Pancreas (tissue), 10 donors: Measurements from ENCODE around the gene LIN52. TPM values are rescaled to one million over a fixed set of nuclear protein-coding genes. Genes with fewer than 3 reads are reported as not detected.

Experiments used
- ATAC-seq, 4 donors: fragments of 200-7000 bp; cut with Tn5 transposase; one replicate each; pipeline versions ENCODE4 v1.8.0 to v1.9.1; 2020; ENCODE audit warnings: mild to moderate bottlenecking in 4 of 4, moderate library complexity in 4 of 4
- DNase-seq, 6 donors: peaks; one replicate each; pipeline ENCODE4 v3.0.0-alpha.2; 2020
- FAIRE-seq: peaks from 2 replicates; lab custom pipeline; 2012; peaks lifted over from hg19 to GRCh38; lab: Jason Lieb, UNC
- H3K27ac ChIP-seq, 4 donors: fragments of 200-600 bp; sonication (generic); 1 replicate in 3 of 4; 2 replicates in 1 of 4; pipeline versions ENCODE4 v1.5.0 to v1.8.0; 2020
- H3K27me3 ChIP-seq, 4 donors: fragments of 200-600 bp; one replicate each; pipeline ENCODE4 v1.8.0; 2021
- H3K36me3 ChIP-seq, 3 donors: fragments of 200-600 bp; sonication (generic) in 1 of 3; one replicate each; pipeline versions ENCODE4 v1.5.0 to v1.8.0; 2020 to 2021
- H3K4me1 ChIP-seq, 3 donors: fragments of 200-600 bp; one replicate each; pipeline ENCODE4 v1.8.0; 2021
- H3K4me3 ChIP-seq, 4 donors: fragments of 200-600 bp; sonication (generic) in 2 of 4; one replicate each; pipeline versions ENCODE4 v1.5.0 to v1.8.0; 2020 to 2021
- H3K9me3 ChIP-seq, 4 donors: fragments of 200-600 bp; one replicate each; pipeline ENCODE4 v1.8.0; 2021
- CTCF ChIP-seq, 4 donors: fragments of 200-600 bp; sonication (generic) in 3 of 4; IDR thresholded peaks; one replicate each; pipeline versions ENCODE4 v1.5.0 to v1.8.0; 2021; ENCODE audit warnings: antibody characterized with exemption in 4 of 4
- WGBS, 2 donors: extraction: QIAGEN DNeasy Blood & Tissue Kit; methylation state at CpG; one replicate each; pipeline ENCODE4 v1.1.7; 2013; 5-methylcytosine and 5-hydroxymethylcytosine counted together
- intact Hi-C, 3 donors: fragments of 100-400 bp; cut with DNase I; formaldehyde crosslinking; loops; one replicate each; pipeline versions ENCODE4 v1.11.1 to v1.14.2; 2022
- polyA plus RNA-seq, 2 donors: library from polyadenylated mRNA; stranded (reverse); fragments of 200-250 nt; gene quantifications; one replicate each; pipeline ENCODE4 v1.2.3, GENCODE V29; 2013
- total RNA-seq, 6 donors: library from RNA; stranded (reverse); fragmentation: NEBNext Ultra II Directional in 4 of 6; extraction: Animal tissue kit (Norgen Biotek cat#: 25700) in 4 of 6; gene quantifications; one replicate each; pipeline versions ENCODE4 v1.2.1 to v1.2.4, GENCODE V29; 2021 to 2023
- donor health status: healthy with polysubstance abuse.
- donor health status: DM: no; HTN: no; CAD: no; lungs with moderate emphysema.
- donor health status: DM: no; HTN: no; CAD: no.
- donor health status: control.
- donor health status: control.
- donor health status: Bipolar disorder and iron deficiency.
- donor health status: DM: yes; HTN: yes; CAD: no.
- donor health status: DM: no; HTN: no; CAD: no.
- donor health status: DM: no; HTN: no; CAD: no.
- donor health status: DM: yes; HTN: yes; CAD: no.

The LIN52 gene
- total RNA-seq (1 to 10 TPM; 1.6 to 4.3 (median 2.7) TPM), polyA plus RNA-seq (1 to 10 TPM; 3.8 to 4.6 TPM)

- peak; percentile 99 for FAIRE-seq
- peak; percentile 91 to 97 (median 94) for ATAC-seq
- H3K9me3 ChIP-seq: no peaks in the 10 kb centered on the region
- peak within 1 kb of the TSS; percentile 58 to 74 (median 71) for H3K4me3 ChIP-seq
- no peak for TF ChIP-seq CTCF (IDR thresholded peaks at IDR 0.05)
- peak within 1 kb of the TSS; percentile 68 to 92 (median 79) for H3K27ac ChIP-seq
- H3K36me3 ChIP-seq: no peaks in the 10 kb centered on the region
- no peaks in the 10 kb centered on the region for H3K27me3 ChIP-seq
- intact Hi-C loops: no loop called here
- H3K4me1 ChIP-seq: peaks cover 8 to 23% (median 12%) of the 10 kb centered on the region in 3 donors
- WGBS, 2 donors: 1% methylated on average over 46 of the region's 46 CpGs
- peak; percentile 99 to 100 (median 100) for DNase-seq
Observed at GRCh38 chr14:74084277-74085046, at the start of gene LIN52, which contains the start of gene ALDH6A1. TSS of gene LIN52 (plus strand) at chr14:74084956. CDS start at chr14:74084975, 19 bp downstream. TSS of gene ALDH6A1 (minus strand) at chr14:74084453. CDS start at chr14:74084394, 59 bp downstream.

- WGBS, 2 donors: 89 to 91% methylated on average over 4 of the region's 4 CpGs
Observed at GRCh38 chr14:74035556-74035955, 49.2 kb upstream of the LIN52 start.

GRCh38 chr14:74038020-74038859, 46.5 kb upstream of the LIN52 start:
- 64 to 65% methylated on average over 3 of the region's 3 CpGs for WGBS, 2 donors
- Histone ChIP-seq H3K4me1 (no peaks in the 10 kb centered on the region), H3K36me3 (no peaks in the 10 kb centered on the region), H3K27ac (no peak overlapping the region), H3K27me3 (no peaks in the 10 kb centered on the region), H3K9me3 (no peaks in the 10 kb centered on the region), H3K4me3 (no peak overlapping the region)
- TF ChIP-seq CTCF (IDR thresholded peaks at IDR 0.05): peak; percentile 35 to 66 (median 58)
- intact Hi-C loops: no loop called here
- FAIRE-seq (peak; percentile 95), DNase-seq (no peak), ATAC-seq (peak in 3 of 4 donors; percentile 56 to 77 (median 75))

More at GRCh38 chr14:74035556-74035955, 49.2 kb upstream of the LIN52 start:
- DNase-seq (no peak), FAIRE-seq (no peak), ATAC-seq (no peak)
- no peak for TF ChIP-seq CTCF (IDR thresholded peaks at IDR 0.05)
- H3K4me1 ChIP-seq: no peaks in the 10 kb centered on the region
- H3K36me3 ChIP-seq: no peaks in the 10 kb centered on the region
- intact Hi-C loops: no loop called here
- no peak overlapping the region for H3K4me3 ChIP-seq
- H3K27ac ChIP-seq: no peak overlapping the region
- H3K27me3 ChIP-seq: no peaks in the 10 kb centered on the region
- H3K9me3 ChIP-seq: no peaks in the 10 kb centered on the region

- Histone ChIP-seq H3K4me1 (no peaks in the 10 kb centered on the region), H3K4me3 (no peak overlapping the region), H3K27ac (no peak overlapping the region), H3K27me3 (no peaks in the 10 kb centered on the region), H3K9me3 (no peaks in the 10 kb centered on the region), H3K36me3 (no peaks in the 10 kb centered on the region)
- intact Hi-C loops: no loop called here
- no peak for ATAC-seq
- no peak for TF ChIP-seq CTCF (IDR thresholded peaks at IDR 0.05)
- 54 to 78% methylated on average over 2 of the region's 2 CpGs for WGBS, 2 donors
- no peak for DNase-seq
- FAIRE-seq: no peak
Observed at GRCh38 chr14:74042296-74042695, 42.5 kb upstream of the LIN52 start.
